Panc1 (cell line): ENCODE measurements around the gene CDC42EP5. TPM values are rescaled to one million over a fixed set of nuclear protein-coding genes. Genes with fewer than 3 reads are reported as not detected.

Source experiments
- ATAC-seq: fragments of 200-7000 bp; cut with Tn5 transposase; 2 replicates; pipeline ENCODE4 v1.9.1; 2020; ENCODE audit warnings: mild to moderate bottlenecking, moderate library complexity
- BruUV-seq: library from RNA; stranded (reverse); fragments of 400-500 nt; replicated peaks from 2 replicates; lab custom pipeline; 2021; lab: Mats Ljungman, UMichigan
- CTCF ChIA-PET: fragments of 300-600 bp; sonication (Branson Sonifier 250); formaldehyde crosslinking; loops from one replicate; lab custom pipeline; 2022; ENCODE audit warnings: antibody characterized with exemption; lab: Charles Lee
- POLR2A ChIA-PET: fragments of 300-600 bp; sonication (Branson Sonifier 250); formaldehyde crosslinking; loops from one replicate; lab custom pipeline; 2022; ENCODE audit warnings: antibody characterized with exemption; lab: Charles Lee
- DNase-seq: peaks from one replicate; pipeline ENCODE4 v3.0.0-alpha.2; 2010; ENCODE audit warnings: low read depth, low spot score
- H3K27ac ChIP-seq: 2 replicates; pipeline ENCODE4 v1.5.1; 2011; ENCODE audit warnings: mild to moderate bottlenecking, low read length, inconsistent platforms
- H3K27me3 ChIP-seq: fragments of 200-500 bp; sonication (Bioruptor generic); 2 replicates; pipeline ENCODE4 v1.6.0; 2014; ENCODE audit warnings: low read length, inconsistent platforms; ENCODE audit not compliant: control insufficient read depth, insufficient read depth
- H3K36me3 ChIP-seq: fragments of 200-500 bp; sonication (Bioruptor generic); 2 replicates; pipeline ENCODE4 v1.5.1; 2014; ENCODE audit warnings: inconsistent platforms, mild to moderate bottlenecking, low read length, moderate library complexity; ENCODE audit not compliant: control insufficient read depth, insufficient read depth
- H3K4me1 ChIP-seq: 2 replicates; pipeline ENCODE4 v1.5.1; 2011; ENCODE audit warnings: inconsistent platforms, mild to moderate bottlenecking, low read length, moderate library complexity; ENCODE audit not compliant: control insufficient read depth, insufficient read depth
- H3K4me3 ChIP-seq, 2 experiments: 2 replicates each; pipeline ENCODE4 v1.5.1; 2011 to 2012; ENCODE audit warnings: low read depth in 2 of 2, low read length in 2 of 2, mild to moderate bottlenecking in 2 of 2, inconsistent platforms in 1 of 2, moderate library complexity in 1 of 2
- H3K9me3 ChIP-seq: fragments of 200-500 bp; sonication (Bioruptor generic); 2 replicates; pipeline ENCODE4 v1.5.1; 2014; ENCODE audit warnings: low read depth, mild to moderate bottlenecking, inconsistent platforms, low read length, moderate library complexity; ENCODE audit not compliant: control insufficient read depth, insufficient read depth
- POLR2AphosphoS5 ChIP-seq: IDR thresholded peaks from 2 replicates; pipeline ENCODE4 v1.6.1; 2012; ENCODE audit warnings: mild to moderate bottlenecking, low read depth, low read length, moderate library complexity
- REST ChIP-seq, 2 experiments: IDR thresholded peaks; 2 replicates each; pipeline ENCODE4 v1.6.1; 2011 to 2012; ENCODE audit warnings: low read depth in 2 of 2, control low read depth in 1 of 2, low read length in 1 of 2, mild to moderate bottlenecking in 1 of 2, moderate library complexity in 1 of 2; ENCODE audit not compliant: insufficient read depth in 1 of 2
- SIN3A ChIP-seq: IDR thresholded peaks from 2 replicates; pipeline ENCODE4 v1.6.1; 2012; ENCODE audit warnings: low read depth, mild to moderate bottlenecking, low read length, moderate library complexity, borderline replicate concordance; ENCODE audit not compliant: insufficient read depth
- TCF7L2 ChIP-seq: IDR thresholded peaks from 2 replicates; pipeline ENCODE4 v1.6.1; 2011; ENCODE audit warnings: mild to moderate bottlenecking, low read depth, low read length, inconsistent platforms
- in situ Hi-C: cut with HindIII; loops from 2 replicates; pipeline ENCODE4 v1.10.0; 2016; ENCODE audit warnings: low sequenced_read_pairs, low pct_unique_long_range_greater_than_20kb
- intact Hi-C: fragments of 100-400 bp; cut with micrococcal nuclease; formaldehyde crosslinking; loops from one replicate; pipeline ENCODE4 v1.10.0; 2022; ENCODE audit not compliant: unreplicated experiment
- total RNA-seq: library from RNA; stranded (reverse); gene quantifications from one replicate; pipeline ENCODE4 v1.2.1, GENCODE V29; 2021; ENCODE audit not compliant: unreplicated experiment
- TF ChIP-seq, protein P1 (sequence below): fragments of 450-650 bp; IDR thresholded peaks from 2 replicates; pipeline ENCODE4 v1.5.1; 2017; ENCODE audit warnings: mild to moderate bottlenecking

CDC42EP5 gene
- total RNA-seq, 1 experiment from 2014 or later: 7.1 TPM

DNA sequence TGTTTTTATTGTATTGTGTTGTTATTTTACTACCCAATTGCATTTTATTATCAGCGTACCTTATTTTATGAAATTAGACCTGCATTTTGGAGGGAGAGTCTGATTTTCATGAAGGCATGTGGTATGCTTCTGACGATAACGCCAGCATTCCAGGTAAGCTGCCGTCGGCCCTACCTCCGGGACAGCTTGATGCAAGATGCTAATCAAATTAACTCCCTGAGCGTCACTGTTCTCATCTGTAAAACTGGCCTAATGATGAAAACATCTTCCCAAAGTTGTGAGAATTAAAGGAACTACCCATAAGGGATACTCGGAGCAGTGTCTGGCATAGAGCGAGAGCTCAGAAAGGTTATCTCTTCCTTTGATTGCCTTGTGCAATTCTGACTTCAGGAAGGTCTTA lies 16.7 kb upstream of the CDC42EP5 start:
- BruUV-seq: no TSS peak
- Histone ChIP-seq H3K27ac (no peak overlapping the region), H3K4me3 (no peak overlapping the region), H3K9me3 (no peaks in the 10 kb centered on the region), H3K27me3 (peaks cover 19% of the 10 kb centered on the region; the same call in 1 of the 2 replicates), H3K36me3 (no peaks in the 10 kb centered on the region), H3K4me1 (no peaks in the 10 kb centered on the region)
- TF ChIP-seq POLR2AphosphoS5 (no peak), TCF7L2 (no peak), SIN3A (no peak), REST (IDR thresholded peaks at IDR 0.05; ENCODE audit: insufficient read depth in 1 of 2, low read depth in 2 of 2, low read length in 1 of 2) (no peak)
- TF ChIP-seq, protein P1, sequence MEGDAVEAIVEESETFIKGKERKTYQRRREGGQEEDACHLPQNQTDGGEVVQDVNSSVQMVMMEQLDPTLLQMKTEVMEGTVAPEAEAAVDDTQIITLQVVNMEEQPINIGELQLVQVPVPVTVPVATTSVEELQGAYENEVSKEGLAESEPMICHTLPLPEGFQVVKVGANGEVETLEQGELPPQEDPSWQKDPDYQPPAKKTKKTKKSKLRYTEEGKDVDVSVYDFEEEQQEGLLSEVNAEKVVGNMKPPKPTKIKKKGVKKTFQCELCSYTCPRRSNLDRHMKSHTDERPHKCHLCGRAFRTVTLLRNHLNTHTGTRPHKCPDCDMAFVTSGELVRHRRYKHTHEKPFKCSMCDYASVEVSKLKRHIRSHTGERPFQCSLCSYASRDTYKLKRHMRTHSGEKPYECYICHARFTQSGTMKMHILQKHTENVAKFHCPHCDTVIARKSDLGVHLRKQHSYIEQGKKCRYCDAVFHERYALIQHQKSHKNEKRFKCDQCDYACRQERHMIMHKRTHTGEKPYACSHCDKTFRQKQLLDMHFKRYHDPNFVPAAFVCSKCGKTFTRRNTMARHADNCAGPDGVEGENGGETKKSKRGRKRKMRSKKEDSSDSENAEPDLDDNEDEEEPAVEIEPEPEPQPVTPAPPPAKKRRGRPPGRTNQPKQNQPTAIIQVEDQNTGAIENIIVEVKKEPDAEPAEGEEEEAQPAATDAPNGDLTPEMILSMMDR: no peak
- in situ Hi-C loops: no loop called here
- DNase-seq: no peak
- CTCF ChIA-PET: no interaction called here
- intact Hi-C loops: loop anchor here (10.0 kb wide), 1 partner anchor 65 kb away; no protein-coding TSS in a partner anchor
- ATAC-seq: no peak
- POLR2A ChIA-PET: no interaction called here

DNA sequence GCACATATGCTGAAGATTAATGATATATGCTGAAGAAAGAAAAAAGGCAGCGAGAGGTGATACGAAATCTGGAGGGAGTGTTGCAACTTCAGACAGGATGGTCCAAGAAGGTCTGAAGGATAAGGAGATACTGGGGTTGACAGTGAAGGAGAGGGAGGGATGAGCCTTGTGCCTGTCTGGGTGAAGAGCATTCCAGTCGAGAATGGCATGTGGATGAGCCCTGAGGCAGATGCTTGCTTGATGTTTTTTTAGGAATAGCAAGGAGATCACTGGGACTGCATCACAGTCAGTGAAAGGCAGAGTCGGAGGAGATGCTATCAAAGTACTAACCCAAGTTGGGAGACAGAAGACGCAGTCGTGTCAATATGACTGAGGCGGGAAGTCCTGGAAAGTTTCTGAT lies 16.2 kb upstream of the CDC42EP5 start:
- H3K27ac ChIP-seq: no peak overlapping the region
- BruUV-seq: no TSS peak

More for the DNA sequence above, 16.2 kb upstream of the CDC42EP5 start:
- ATAC-seq: no peak
- in situ Hi-C loops: no loop called here
- ChIA-PET CTCF (no interaction called here), POLR2A (no interaction called here)
- Histone ChIP-seq H3K4me3 (no peak overlapping the region), H3K4me1 (no peaks in the 10 kb centered on the region), H3K9me3 (no peaks in the 10 kb centered on the region), H3K36me3 (no peaks in the 10 kb centered on the region), H3K27me3 (peaks cover 19% of the 10 kb centered on the region; the same call in 1 of the 2 replicates)
- TF ChIP-seq, protein P1: no peak
- no peak for TF ChIP-seq POLR2AphosphoS5
- TF ChIP-seq REST (IDR thresholded peaks at IDR 0.05; ENCODE audit: insufficient read depth in 1 of 2, low read depth in 2 of 2, low read length in 1 of 2): no peak
- TF ChIP-seq SIN3A: no peak
- no peak for TF ChIP-seq TCF7L2
- intact Hi-C loops: loop anchor here (10.0 kb wide), 1 partner anchor 65 kb away; no protein-coding TSS in a partner anchor
- no peak for DNase-seq
